CD4-positive, alpha-beta T cell treated with Interleukin-2 at 100 ng/mL for 4 hours (primary cell): ENCODE results near the gene PAQR9.

ENCODE experiments used
- DNase-seq: peaks from one replicate; pipeline ENCODE4 v3.0.0-alpha.2; 2020; ENCODE audit warnings: low spot score

Gene PAQR9

DNA sequence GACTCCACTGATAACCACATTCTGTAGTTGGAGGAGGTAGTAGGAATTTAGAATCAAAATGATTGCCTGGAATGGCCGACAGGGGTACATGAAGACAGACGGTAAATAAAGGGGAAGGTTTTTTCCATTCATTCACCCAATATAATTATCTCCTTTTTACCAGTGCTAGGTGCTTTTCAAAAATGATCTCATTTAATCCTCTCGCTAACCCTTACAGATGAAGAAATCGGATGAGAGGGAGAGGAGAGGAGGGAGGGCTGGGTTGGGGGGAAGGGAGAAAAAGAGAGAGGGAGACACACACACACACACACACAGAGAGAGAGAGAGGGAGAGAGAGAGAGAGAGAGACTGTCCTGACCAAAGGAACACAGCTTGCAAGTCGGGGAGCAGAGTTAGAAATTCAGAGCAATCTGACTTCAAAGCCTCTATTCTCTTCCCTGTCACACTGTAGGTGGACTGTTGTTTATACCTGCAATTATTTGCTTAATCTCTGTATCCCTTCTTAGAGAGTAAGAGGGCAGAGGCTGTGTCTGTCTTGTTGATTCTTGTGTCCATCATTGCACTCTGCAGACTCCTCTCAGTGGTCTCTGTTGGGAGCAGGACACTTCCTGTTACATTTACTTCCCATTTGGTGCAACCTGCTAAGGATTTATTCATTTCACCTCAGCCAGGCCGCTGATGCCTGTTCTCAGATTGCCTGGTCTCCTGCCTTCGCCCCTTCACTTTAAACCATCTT is 18.7 kb upstream of the PAQR9 start:
- no peak for DNase-seq

DNA sequence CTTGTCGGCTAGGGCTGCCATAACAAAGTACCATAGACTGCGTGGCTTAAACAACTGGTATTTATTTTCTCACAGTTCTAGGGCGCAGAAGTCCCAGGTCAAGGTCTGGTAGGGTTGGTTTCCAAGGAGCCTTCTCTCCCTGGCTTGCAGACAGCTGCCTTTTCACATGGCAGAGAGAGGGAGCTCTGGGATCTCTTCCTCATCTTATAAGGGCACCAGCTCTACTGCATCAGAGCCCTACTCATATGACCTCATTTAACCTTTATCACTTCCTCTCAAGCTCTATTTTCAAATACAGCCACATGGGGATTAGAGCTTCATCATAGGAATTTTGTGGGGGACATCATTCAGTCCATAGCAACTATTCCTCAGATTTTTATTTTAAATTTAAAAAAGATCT is 17.6 kb upstream of the PAQR9 start:
- DNase-seq = no peak

DNA sequence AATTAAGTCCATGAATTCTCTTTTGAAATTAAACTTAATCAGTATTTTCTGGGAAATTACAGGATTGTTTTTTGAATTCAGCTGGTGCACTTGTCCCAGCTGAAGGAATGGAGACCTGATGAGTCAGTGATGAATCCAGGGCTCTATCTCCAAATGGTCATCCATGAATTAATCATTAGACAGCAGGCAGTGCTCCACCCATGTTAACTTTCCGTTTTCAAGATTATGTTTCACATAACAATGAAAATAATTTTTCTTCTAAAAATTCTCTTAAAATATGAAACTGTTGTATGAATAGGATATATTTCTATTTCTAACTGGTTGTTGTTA is 13.9 kb upstream of the PAQR9 start:
- no peak for DNase-seq

DNA sequence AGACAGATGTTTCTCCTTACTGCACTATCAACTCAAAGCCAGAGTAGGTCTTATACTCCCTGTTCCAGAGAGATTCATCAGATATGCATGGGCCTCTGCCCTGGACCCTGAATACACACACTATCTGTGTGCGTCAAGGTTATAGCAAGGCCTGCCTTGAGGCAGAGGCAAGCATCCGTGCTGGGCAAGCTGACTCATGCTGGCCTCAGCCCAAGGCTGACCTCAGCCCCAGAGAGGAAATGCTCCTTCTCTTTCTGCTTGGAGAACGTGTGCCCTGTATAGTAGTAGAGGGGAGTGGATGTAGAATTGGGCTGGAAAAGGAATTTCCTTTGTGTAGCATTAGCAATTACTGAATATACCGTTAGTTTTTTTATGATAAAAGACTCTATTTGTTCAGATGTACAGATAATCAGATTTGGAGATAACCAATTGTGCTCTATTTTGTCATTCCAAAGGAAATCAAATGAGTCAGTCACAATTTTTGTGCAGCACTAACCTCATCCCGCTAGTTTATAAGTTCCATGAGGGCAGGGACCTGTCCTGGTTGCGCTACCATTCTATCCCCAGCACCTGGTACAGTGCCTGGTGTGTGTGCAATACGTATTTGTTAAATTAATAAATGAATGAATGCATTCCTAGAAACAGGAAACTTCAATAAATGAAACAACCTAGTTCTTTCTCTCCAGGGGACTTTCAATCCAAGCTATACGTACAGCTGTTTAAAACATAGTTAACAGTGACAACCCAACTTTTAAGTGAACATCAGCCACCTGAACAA is 13.3 kb upstream of the PAQR9 start:
- DNase-seq = no peak

DNA sequence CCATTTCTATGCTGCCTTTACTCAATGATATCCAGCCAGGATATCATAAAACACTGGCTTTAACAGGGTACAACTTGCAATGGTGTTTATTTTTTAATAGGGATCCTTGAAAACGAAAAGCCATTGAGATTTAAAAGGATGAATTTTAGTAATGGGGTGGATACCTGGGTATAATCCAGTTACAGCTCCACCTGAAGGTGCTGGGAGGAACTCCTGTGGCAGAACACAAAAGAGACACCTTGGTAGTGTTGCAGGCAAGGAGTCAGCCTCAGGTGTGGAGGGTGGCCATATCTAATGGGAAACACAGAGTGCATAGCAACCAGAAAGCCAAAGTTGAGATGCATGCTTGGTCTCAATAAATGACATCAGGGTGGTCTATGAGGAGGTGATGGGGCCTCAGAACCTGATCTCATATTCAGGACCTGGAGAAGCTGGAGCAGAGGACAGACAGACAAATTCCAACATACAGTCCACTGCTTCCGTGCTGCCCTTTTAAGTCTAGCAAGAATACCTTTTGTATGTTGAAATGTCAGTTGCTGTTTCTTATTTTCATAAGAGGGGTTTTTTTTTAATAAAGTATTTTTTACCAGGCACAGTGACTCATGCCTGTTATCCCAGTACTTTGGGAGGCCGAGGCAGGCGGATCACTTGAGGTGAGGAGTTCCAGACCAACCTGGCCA is 12.0 kb upstream of the PAQR9 start:
- DNase-seq = no peak

DNA sequence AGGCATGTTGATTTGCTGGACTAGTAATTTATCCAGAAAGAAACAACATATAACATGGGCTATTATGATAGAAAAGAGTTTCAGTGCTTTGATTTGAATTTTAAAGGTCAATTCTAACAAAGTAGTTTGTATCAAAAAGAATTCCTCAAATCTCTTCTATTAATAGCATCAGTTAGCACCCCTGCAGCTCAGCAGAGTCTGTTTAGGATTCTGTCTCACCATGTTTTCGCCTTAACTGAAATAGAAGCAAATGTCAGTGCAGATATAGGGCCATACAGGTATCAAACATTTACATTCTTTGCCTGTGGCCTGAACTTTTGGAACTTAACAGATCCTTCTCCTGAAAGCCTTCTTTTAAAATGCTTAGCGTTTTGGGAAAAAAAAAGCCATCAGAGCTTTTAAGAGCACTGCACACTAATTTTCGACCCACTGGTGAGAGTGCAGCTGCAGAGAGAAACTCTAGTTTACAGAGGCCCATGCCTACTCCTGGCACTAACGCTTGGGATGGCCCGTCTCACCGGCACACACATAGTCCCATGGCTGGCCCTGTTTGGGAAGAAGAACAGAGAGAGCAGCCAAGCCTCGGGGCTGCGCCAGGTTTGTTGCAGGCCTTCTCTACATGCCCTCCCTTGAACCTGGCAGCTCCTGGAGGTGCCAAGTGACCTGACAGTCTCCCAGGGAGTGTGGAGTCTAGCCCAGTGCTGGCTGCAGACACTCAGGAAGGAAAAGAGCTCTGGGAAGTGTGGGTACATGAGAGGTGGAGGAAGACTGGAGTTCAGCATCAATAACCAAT is 9.9 kb upstream of the PAQR9 start:
- no peak for DNase-seq

DNA sequence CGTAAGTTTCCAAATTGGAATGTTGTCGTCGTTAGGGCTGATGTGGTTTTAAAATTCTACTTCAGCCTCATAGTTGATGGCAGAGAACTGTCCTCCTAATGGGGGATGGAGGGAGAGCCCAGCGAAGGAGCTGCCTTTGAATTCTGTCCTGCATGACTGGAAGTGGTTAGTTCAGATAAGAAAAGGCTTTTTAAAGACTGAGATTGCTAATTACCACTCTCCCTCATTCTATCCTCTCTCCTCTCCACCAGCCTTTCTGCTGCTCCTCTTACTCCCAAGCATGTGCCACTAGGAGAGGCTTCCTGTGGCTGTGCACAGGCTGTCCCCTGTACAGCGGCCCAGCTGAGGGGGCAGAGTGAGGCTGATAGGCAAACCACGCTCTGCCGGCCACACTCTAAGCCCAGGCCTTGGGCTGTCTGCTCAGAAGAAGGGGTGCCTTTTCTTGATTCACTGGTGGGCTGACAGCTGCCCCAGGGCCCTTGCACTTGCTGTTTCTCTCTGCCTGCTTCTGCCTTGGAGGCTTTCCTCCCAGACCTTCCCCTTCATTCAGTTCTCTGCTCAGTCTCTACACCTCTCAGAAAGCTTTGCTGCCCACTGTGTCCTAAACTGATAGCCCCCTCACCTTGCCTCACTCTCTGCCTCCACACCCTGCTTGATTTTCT is 8.7 kb upstream of the PAQR9 start:
- DNase-seq = no peak

DNA sequence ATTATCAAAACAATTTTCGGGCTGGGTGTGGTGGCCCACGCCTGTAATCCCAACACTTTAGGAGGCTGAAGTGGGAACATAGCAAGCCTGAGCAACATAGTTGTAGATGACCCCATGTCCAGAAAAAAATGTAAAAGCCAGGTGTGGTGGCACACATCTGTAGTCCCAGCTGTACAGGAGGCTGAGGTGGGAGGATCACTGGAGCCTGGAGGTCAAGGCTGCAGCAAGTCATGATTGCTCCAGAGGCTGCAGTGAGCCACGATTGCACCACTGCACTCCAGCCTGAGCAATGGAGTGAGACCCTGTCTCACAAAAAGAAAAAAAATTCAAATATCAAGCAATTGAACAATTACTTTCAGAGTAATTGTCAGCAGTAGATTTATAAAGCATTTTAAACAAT is 8.0 kb upstream of the PAQR9 start:
- no peak for DNase-seq

DNA sequence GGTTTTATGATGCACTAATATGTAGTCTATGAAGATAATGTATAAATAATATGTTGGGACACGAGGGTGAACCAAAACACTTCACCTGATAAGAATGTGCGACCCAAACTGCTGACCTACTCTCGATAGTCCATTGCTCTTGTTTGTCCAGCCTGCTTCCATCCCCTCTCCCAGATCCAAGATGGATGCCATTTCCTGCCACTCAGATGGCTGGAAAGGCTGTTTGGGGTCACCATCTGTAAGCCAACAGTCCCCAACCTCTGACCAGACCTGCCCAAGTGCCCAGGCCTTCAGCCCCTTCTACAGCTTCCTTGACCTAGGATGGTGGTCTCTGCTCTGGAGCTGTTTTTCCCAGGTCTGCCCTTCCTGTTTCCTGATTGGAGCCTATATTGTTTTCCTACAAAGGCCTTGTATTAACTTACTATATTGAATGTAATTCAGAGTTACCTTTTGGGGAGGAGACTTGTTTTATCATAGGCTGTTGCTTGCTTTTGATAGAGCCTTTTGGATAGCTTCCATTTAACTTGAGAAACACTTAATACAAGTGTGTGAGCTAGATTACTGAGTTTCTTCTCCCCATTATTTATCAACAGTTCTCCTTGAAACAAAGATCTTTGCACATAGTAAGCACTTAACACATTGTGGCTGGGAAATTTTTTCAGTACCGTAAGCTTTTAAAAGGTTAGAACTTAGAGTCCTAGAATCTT is 5.0 kb upstream of the PAQR9 start:
- no peak for DNase-seq

DNA sequence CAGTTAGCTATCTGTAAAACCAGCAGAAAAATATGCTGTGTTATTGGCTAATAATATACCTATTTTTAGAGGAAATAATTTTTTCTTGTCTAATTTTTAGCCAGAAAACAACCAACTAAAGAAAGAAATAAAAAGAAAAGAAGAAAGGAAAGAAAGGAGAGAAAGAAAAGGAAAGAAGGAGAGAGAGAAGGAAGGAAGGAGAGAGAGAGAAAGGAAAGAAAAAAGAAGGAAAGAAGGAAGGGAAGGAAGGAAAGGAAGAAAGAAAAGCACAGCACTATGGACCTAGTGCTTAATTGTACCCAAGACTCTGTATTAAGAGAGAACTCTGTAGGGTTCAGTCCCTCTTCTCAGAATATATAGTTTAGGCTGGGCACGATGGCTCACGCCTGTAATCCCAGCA is 3.3 kb upstream of the PAQR9 start:
- no peak for DNase-seq

DNA sequence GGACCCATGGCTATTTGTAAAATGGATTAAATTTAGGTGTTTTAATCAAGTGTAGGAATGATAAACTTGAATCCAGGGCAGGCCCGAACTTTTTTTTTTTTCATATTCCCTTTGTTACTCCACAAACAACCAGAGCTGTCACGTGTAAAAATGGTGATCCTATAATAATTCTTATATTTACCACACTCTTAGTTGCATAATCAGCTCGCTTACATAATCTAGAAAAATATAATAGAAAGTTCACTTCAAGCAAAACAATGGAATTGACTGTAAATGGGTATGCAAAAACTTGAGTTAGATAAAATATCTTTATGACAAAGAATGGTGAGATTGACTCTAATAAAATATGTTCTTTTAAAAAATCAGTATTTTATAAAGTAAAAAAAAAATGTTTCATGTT is 2.1 kb upstream of the PAQR9 start:
- DNase-seq = no peak

DNA sequence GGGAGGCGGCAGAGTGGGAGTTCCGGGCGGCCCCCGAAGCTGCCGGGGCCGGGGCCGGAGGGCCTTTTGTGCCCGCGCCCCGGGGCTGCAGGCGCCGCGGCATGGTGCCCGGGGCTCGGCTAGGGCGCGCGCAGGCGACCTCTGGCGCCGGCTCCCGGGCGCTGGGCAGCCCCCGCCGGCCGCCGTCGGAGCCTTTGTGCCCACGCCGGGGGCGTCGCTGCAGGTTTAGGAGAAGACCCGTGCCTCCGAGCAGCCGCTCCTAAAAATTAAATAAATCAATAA is 299 bp downstream of the PAQR9 start:
- DNase-seq = no peak

DNA sequence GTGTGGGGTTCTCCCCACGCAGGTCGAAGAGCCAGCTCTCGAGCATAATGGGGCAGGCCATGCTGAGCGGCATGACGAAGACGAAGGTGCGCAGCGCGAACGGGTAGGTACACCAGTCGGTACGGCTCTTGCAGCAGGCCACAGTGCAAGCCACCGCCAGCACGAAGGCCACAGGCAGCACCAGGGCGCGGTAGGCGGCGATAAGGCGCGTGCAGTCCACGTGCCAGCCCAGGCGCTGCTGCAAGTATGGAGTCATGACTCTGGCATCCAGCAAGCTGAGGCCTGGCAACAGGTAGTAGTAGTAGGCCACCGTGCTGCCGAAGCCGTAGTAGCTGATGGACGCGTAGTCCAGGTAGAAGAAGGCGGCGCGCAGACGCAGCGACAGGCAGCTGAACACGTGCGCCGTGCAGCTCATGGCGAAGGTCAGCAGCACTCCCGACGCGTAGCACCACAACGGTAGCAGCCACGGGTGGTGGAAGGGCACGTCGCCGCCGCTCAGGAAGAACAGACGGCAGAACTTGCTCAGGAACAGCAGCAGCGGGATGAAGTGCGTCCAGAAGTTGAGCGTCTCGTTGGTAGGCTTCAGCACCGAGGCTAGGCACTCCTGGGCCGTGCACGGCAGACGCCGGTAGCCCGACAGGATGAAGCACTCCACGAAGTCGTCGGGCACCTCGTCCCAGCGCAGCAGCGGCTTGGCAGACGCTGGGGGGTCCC is 797 bp downstream of the PAQR9 start:
- DNase-seq = no peak

DNA sequence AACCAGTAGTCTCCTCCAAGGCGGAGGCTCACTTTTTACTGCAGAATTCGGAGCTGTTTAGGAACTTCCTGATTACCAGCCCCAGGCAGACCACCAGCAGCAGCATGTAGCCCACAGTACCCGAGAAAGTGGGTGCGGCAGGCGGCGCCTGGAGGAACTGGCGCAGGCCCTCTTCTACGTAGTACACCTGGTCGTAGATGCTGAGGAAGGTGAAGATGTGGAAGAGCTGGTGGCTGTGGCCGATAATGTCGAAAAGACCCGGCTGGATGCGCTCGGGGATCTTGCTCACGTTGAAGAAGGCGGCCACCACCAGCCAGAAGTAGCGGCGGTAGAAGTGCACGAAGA is 1.3 kb downstream of the PAQR9 start:
- no peak for DNase-seq

DNA sequence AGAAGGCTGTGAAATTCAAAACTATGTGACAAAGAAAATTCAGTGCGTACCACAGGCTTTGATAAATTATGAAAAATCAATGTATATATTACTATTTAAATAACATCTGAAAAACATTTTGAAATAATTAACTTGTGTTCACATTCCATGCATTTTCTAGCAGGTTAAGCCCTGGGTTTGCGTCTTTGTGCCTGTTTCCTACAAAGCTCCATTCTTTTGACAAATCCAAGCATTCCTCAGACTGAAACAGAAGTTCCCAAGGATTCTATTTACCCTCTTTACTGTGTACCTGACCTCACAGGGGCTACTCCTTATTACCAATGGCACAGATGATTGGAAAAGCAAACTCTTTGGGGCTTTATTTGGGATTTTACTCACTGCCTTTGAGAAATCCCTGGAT is 1.9 kb downstream of the PAQR9 start:
- DNase-seq = no peak

DNA sequence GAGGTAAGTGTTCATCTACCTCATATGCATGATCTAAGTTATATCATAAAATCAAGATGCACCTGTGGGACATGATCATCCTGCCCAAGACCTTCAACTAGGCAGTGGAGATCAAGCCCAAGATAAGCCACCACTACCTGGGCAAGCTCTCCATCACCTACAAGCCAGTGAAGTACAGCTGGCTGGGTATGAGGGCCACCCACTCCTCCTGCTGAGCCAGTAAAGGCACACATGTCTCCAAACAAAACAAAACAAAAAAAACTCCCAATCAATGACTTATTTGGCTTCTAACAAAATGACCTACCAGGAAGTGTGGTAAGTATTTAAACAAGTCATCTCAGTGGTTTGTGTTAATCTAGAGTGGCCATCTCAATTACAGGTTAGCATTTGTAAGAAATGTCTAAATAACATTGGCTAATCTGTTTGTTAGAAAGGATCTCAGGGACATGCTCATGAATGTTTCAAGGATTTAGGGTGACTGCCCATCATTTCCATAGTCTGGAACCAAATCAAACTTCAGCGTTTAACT is 3.1 kb downstream of the PAQR9 start:
- DNase-seq = no peak

DNA sequence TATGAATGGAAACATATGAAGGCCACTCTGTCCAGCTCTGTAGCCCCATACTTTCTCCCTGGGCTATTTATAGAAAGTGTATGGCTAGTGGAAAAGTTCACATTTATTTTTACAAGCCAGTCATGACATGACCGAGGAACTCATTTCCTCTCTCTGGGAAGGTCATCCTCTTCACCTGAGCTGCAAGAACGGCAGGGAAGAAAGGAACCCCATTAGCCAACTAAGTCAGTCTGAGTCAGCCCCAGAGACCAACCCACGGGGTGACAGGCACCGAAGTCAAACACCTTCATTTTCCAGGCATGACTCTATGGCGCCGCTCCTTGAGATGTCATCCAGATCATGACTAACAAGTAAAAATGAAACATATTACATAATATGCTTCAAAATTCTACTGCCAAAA is 4.8 kb downstream of the PAQR9 start:
- DNase-seq = no peak

DNA sequence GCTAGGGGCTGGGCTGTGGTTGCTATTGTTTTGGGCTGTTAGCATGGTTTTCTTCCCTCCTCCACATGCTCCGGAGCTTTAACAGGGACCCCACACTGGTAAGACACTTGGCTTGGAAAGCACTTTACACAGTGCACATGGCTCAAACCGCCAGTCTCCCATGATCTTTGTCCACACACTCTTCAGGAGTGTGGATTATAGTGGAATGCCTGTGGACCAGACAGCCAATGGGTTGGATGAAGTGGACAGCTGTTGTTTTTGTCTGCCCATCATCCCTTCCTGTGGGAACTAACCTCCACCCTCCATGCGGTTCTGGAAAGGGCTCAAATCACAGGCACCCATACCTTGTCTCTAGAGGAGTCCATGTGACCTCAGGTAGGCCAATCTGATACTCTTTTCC is 10.0 kb downstream of the PAQR9 start:
- no peak for DNase-seq

DNA sequence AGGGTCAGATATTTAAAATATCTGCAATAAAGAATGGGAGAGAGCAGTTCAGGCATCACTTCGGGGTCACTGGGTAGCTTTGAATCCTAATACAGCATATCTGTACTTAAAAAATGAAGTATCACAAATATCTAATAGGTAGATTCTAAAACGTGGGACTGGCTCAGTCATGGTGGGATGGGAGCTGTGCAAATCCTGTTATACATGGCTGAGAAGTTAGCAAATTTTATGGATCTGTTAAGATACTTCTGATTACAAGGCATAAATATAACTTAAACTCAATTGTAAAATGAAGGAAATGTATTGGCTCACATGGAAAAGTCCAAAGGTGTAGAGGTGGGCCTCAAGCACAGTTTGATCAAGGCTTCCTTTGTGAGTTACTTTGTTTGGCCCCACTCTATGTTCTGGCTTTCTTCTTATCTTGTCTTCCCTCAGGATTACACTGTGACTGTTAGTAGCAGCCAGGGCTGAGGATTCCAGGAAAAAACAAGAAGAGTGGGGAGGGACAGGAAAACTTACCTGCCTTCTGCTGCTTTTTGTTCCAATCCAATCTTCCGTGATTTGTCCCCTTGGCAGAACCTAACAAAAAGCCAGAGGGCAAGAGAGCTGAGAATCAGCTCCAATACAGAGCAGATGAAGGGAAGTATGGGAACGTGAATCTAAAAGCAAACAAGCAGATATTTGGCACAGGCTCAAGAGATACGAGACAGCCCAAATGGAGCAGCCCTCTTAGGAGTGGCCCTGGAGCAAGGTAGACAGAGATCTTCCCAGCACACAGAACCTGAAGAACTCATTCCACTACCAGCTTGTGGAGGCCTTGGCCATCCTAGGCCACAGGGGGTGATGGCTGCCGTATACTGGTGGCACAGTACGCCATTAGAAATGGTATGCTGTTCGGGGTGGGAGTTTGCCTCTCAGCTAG is 10.9 kb downstream of the PAQR9 start:
- no peak for DNase-seq

DNA sequence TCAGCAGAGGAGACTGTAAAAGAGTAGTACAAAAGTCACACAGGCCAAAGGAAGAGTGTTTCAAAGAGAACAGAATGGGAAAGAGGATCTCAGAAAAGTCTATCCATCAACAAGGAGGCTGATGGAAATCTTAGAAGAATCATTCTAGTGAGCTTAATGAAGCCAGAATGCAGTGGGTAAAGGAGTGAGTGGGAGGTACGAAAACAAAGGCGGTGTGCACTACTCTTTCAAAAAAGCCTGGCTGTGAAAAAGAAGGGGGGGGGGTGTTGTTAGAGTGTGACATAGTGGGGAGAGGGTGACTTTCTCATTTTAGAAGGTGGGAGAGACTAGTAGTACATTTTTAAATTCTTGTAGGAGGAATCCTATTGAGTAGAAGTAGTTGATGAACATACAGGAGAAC is 11.7 kb downstream of the PAQR9 start:
- DNase-seq = no peak
